ENCODE data around the gene PLB1. TPM values are rescaled to one million over a fixed set of nuclear protein-coding genes. Genes with fewer than 3 reads are reported as not detected.

Gene PLB1
- total RNA-seq, 1 donor from 2014 or later = 0.64 TPM

DNA sequence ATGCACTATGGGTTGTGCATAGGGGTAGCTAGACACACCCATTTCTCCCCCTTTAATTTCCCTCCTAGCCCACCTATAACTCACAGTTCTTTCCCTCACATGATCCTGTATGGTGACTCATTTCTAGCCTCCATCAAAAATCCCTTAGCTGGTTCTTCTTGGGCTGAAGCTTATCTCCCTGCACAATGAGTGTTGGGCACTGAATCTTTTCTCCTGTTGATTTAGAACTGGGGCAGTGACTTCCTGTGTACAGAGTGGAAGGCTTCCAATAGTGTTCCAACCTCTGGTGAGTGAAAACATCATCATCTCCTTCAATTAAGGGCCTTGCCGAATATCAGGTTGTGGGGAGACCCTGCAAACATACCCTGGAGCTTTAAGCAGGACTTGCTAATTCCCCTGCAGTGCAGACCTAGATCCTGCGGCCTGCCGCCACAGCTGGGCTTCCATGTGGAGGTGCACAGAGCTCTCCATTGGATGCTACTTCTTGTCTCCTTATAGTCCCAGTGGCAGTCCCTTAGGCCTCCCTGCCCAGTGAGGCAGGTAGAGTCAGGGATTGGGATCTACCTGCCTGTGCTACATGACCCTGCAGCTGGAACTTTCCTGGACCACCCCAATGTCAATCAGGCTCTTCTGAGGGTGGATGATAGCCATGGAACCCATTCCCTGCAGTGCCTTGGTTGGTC is 121.8 kb downstream of the PLB1 start:
- Mint-ChIP-seq H3K9me3 (ENCODE audit: unreplicated experiment) (no peaks in the 10 kb centered on the region), H3K27me3 (ENCODE audit: unreplicated experiment) (no peaks in the 10 kb centered on the region), H3K27ac (ENCODE audit: unreplicated experiment) (no peak overlapping the region)

DNA sequence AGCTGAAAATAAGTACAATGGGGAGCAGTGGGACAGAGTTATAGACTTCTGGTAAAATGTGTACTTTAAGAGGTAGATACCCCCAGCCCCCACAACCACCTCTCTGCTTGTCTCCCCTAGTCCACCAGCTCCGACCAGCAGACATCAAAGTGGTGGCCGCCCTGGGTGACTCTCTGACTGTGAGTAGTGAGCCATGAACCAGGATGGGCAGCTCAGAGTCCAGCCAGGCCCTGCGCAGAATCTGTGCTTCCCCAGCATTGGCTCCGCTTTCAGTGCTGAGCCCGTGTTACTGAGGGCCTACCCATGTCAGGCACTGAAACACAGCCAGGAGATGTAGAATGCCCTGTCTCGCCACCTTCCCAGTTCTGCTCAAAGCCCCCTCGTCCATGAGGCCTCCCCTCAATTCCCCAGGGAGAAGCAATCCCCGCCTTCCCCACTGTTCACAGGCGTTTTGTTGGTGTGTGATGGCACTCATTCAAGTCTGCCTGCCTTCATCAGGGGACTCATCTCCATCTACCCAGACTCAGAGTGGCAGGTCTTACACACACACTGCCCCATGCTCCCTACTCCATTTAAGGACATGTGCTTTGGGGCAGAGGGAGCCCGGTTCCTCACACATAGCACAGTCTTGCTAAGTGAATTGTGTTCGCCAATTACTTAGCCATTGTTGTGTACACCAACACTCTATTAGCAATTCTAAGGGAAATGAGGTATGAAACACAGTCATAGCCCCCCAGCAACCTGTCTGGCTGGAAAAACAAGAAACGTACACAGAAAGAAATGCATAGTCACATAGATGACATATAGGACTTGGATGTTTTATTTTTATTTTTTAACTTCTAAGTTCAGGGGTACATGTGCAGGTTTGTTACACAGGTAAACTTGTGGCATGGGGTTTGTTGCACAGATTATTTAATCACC is 122.6 kb downstream of the PLB1 start:
- DNase-seq (ENCODE audit: extremely low spot score, unreplicated experiment) = no peak
- H3K27me3 Mint-ChIP-seq (ENCODE audit: unreplicated experiment) = no peaks in the 10 kb centered on the region
- TF ChIP-seq, protein P1, sequence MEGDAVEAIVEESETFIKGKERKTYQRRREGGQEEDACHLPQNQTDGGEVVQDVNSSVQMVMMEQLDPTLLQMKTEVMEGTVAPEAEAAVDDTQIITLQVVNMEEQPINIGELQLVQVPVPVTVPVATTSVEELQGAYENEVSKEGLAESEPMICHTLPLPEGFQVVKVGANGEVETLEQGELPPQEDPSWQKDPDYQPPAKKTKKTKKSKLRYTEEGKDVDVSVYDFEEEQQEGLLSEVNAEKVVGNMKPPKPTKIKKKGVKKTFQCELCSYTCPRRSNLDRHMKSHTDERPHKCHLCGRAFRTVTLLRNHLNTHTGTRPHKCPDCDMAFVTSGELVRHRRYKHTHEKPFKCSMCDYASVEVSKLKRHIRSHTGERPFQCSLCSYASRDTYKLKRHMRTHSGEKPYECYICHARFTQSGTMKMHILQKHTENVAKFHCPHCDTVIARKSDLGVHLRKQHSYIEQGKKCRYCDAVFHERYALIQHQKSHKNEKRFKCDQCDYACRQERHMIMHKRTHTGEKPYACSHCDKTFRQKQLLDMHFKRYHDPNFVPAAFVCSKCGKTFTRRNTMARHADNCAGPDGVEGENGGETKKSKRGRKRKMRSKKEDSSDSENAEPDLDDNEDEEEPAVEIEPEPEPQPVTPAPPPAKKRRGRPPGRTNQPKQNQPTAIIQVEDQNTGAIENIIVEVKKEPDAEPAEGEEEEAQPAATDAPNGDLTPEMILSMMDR (IDR thresholded peaks at IDR 0.05) = no peak
- H3K27ac Mint-ChIP-seq (ENCODE audit: unreplicated experiment) = no peak overlapping the region
- H3K4me1 Mint-ChIP-seq (ENCODE audit: unreplicated experiment) = peaks cover 13% of the 10 kb centered on the region
- no peak overlapping the region for H3K4me3 Mint-ChIP-seq (ENCODE audit: unreplicated experiment)
- no peaks in the 10 kb centered on the region for H3K9me3 Mint-ChIP-seq (ENCODE audit: unreplicated experiment)
- H3K36me3 Mint-ChIP-seq (ENCODE audit: unreplicated experiment) = no peaks in the 10 kb centered on the region

More for the DNA sequence above, 121.8 kb downstream of the PLB1 start:
- no peaks in the 10 kb centered on the region for H3K36me3 Mint-ChIP-seq (ENCODE audit: unreplicated experiment)
- TF ChIP-seq, protein P1 (IDR thresholded peaks at IDR 0.05) = no peak
- H3K4me1 Mint-ChIP-seq (ENCODE audit: unreplicated experiment) = peaks cover 13% of the 10 kb centered on the region
- no peak for DNase-seq (ENCODE audit: extremely low spot score, unreplicated experiment)
- no peak overlapping the region for H3K4me3 Mint-ChIP-seq (ENCODE audit: unreplicated experiment)

DNA sequence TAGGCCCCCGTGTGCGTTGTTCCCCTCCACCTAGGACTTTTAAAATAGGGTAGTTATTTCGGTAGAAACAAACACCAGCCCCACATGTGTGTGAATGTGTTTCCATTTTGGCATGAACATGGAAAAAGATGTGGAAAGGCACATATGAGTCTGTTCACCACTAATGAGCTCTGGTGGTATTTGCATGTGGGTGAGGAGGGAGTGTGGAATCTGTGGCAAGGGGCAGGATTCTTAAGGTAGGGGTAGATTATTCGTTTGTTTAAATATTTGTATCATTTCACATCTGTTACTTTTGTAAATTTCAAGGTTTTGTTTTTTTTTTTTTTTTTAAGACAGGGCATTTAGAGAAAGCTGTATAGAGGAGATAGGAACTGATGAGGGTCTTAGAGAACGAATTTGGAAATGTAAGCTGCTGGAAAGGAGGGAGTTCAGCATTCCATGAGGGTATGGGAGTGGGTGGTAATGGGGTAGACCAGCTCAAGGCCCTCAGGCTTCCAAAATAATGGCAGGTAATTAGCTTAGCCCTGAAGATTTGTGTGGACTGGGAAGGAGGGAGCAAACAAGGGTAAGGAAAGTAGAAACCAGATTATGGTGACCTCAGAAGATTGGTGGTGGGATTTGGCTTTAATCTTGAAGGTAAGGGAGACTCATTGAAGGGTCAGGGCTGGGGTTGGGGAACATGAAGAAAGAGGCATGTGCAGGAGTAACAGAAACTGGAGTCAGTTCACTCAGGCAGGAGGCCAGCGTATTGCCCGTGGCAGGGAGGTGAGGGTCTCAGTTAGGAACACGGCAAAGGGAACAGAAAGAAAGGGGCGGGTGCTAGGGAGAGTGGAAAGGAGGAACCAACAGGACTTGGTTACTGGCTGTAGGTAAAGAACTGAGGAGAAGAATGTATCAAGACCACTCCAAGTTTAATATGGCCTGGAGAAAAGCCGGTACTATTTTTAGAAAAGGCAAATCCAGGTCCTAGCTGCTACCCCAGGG is 123.6 kb downstream of the PLB1 start:
- Mint-ChIP-seq H3K9me3 (ENCODE audit: unreplicated experiment) (no peaks in the 10 kb centered on the region), H3K27me3 (ENCODE audit: unreplicated experiment) (no peaks in the 10 kb centered on the region), H3K4me1 (ENCODE audit: unreplicated experiment) (peaks cover 17% of the 10 kb centered on the region), H3K27ac (ENCODE audit: unreplicated experiment) (peak overlapping the region; percentile 56), H3K4me3 (ENCODE audit: unreplicated experiment) (no peak overlapping the region), H3K36me3 (ENCODE audit: unreplicated experiment) (no peaks in the 10 kb centered on the region)
- TF ChIP-seq, protein P1 (IDR thresholded peaks at IDR 0.05) = no peak
- DNase-seq (ENCODE audit: extremely low spot score, unreplicated experiment) = no peak

DNA sequence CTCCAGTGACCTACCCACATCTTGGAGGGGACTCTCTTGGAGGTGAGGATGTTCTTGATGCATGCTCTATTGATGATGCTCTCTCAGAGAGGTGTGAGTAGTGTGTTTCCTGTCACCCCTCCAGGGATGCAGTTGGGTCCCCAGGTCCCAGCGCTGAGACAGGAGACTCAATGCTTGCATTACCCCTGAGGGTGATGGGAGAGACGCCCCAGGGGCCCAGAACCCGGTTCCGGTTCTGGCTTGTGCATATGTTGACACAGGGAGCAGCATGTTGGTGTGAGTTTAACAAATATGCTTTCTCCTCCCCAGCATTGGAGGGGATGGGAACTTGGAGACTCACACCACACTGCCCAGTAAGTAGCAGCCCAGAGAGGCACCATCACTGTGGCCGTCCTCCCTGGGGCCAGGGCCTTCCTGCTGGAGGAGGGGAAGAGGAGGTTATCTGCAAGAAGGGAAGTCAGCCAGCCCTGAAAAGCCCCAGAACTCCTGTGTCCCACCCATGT is 124.5 kb downstream of the PLB1 start:
- TF ChIP-seq, protein P1 (IDR thresholded peaks at IDR 0.05) = no peak
- Mint-ChIP-seq H3K9me3 (ENCODE audit: unreplicated experiment) (no peaks in the 10 kb centered on the region), H3K36me3 (ENCODE audit: unreplicated experiment) (no peaks in the 10 kb centered on the region), H3K4me3 (ENCODE audit: unreplicated experiment) (no peak overlapping the region), H3K27ac (ENCODE audit: unreplicated experiment) (peak overlapping the region; percentile 90), H3K27me3 (ENCODE audit: unreplicated experiment) (no peaks in the 10 kb centered on the region), H3K4me1 (ENCODE audit: unreplicated experiment) (peaks cover 22% of the 10 kb centered on the region)
- DNase-seq (ENCODE audit: extremely low spot score, unreplicated experiment) = no peak

Data from osteocyte (in vitro differentiated cells).